Body of pancreas (tissue), 4 donors: ENCODE results near the gene KCTD19. TPM values are rescaled to one million over a fixed set of nuclear protein-coding genes. Genes with fewer than 3 reads are reported as not detected.
"Not testable (repeated sequence)": the region's sequence is repeated elsewhere in the genome, so short reads cannot be mapped to it uniquely, and the experiment has no call there.

Experiments used
- ATAC-seq: fragments of 150-250 bp; one replicate; pipeline ENCODE4 v1.9.1; 2016
- DNase-seq, 4 donors: peaks; one replicate each; pipeline ENCODE4 v3.0.0-alpha.2; 2019
- H3K27ac ChIP-seq, 4 donors: fragments of 200-600 bp; sonication (generic); 1 replicate in 3 of 4; 2 replicates in 1 of 4; pipeline versions ENCODE4 v1.5.1 to v1.6.1; 2016 to 2019; ENCODE audit warnings: mild to moderate bottlenecking in 1 of 4, mixed read lengths in 1 of 4, moderate library complexity in 1 of 4
- H3K27me3 ChIP-seq, 2 donors: fragments of 200-600 bp; sonication (generic); one replicate each; pipeline ENCODE4 v1.6.0; 2016; ENCODE audit warnings: mild to moderate bottlenecking in 1 of 2
- H3K36me3 ChIP-seq, 2 donors: fragments of 200-600 bp; sonication (generic); replicated peaks in 1 of 2; 2 replicates each; pipeline ENCODE4 v1.5.1; 2016; ENCODE audit warnings: low read depth in 2 of 2; ENCODE audit not compliant: insufficient read depth in 1 of 2
- H3K4me1 ChIP-seq: fragments of 200-600 bp; sonication (generic); one replicate; pipeline ENCODE4 v1.6.0; 2016
- H3K4me3 ChIP-seq, 2 donors: fragments of 200-600 bp; sonication (generic); 1 replicate in 1 of 2; 2 replicates in 1 of 2; pipeline ENCODE4 v1.5.1; 2016 to 2019
- H3K9me3 ChIP-seq, 3 donors: fragments of 200-600 bp; sonication (generic); 1 replicate in 2 of 3; 2 replicates in 1 of 3; pipeline ENCODE4 v1.5.1; 2016
- POLR2A ChIP-seq, 3 donors: fragments of 450-650 bp; IDR thresholded peaks; one replicate each; pipeline ENCODE4 v1.6.1; 2016; ENCODE audit warnings: antibody characterized with exemption in 3 of 3, mild to moderate bottlenecking in 2 of 3
- WGBS, 2 donors: methylation state at CpG; one replicate each; pipeline ENCODE4 v1.1.5; 2017; 5-methylcytosine and 5-hydroxymethylcytosine counted together
- intact Hi-C: fragments of 100-400 bp; cut with DNase I; formaldehyde crosslinking; loops from one replicate; pipeline ENCODE4 v1.15.1; 2023
- total RNA-seq, 2 donors: library from RNA; depleted of rRNA; stranded (reverse); fragments of >200 nt; gene quantifications; one replicate each; pipeline ENCODE4 v1.1.0, GENCODE V29; 2016
- TF ChIP-seq, protein P1 (sequence below), 7 experiments: fragments of 450-650 bp in 4 of 7; fragments of 200-600 bp in 3 of 7; sonication (generic) in 3 of 7; IDR thresholded peaks; one replicate each; pipeline ENCODE4 v1.5.1; 2016 to 2019; ENCODE audit warnings: antibody characterized with exemption in 7 of 7

KCTD19 gene
- total RNA-seq, 2 donors from 2014 or later: under 0.01 TPM; not detected in 1

DNA sequence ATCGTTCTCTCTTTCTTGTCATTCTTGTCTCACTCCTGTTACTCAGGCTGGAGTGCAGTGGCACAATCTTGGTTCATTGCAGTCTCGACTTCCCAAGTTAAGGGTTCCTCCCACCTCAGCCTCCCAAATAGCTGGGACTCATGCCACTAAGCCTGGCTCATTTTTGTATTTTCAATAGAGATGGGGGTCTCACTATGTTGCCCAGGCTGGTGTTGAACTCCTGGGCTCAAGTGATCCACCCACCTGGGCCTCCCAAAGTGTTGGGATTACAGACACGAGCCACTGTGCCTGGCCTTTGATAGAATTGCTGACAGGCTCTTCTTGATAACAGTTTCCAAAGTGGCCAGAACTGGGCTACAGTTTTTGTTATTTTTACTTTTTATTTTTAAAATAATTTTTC lies 34.5 kb upstream of the KCTD19 start:
- no peaks in the 10 kb centered on the region for H3K36me3 ChIP-seq
- intact Hi-C loops: no loop called here
- 55 to 68% methylated on average over 3 of the region's 3 CpGs for WGBS, 2 donors
- ATAC-seq (no peak), DNase-seq (no peak)
- H3K27ac ChIP-seq: no peak overlapping the region
- no peak for TF ChIP-seq POLR2A (IDR thresholded peaks at IDR 0.05)
- TF ChIP-seq, protein P1, sequence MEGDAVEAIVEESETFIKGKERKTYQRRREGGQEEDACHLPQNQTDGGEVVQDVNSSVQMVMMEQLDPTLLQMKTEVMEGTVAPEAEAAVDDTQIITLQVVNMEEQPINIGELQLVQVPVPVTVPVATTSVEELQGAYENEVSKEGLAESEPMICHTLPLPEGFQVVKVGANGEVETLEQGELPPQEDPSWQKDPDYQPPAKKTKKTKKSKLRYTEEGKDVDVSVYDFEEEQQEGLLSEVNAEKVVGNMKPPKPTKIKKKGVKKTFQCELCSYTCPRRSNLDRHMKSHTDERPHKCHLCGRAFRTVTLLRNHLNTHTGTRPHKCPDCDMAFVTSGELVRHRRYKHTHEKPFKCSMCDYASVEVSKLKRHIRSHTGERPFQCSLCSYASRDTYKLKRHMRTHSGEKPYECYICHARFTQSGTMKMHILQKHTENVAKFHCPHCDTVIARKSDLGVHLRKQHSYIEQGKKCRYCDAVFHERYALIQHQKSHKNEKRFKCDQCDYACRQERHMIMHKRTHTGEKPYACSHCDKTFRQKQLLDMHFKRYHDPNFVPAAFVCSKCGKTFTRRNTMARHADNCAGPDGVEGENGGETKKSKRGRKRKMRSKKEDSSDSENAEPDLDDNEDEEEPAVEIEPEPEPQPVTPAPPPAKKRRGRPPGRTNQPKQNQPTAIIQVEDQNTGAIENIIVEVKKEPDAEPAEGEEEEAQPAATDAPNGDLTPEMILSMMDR (IDR thresholded peaks at IDR 0.05): no peak
- H3K9me3 ChIP-seq: no peaks in the 10 kb centered on the region
- H3K27me3 ChIP-seq: no peaks in the 10 kb centered on the region
- no peak overlapping the region for H3K4me3 ChIP-seq
- H3K4me1 ChIP-seq: peaks cover 8% of the 10 kb centered on the region

DNA sequence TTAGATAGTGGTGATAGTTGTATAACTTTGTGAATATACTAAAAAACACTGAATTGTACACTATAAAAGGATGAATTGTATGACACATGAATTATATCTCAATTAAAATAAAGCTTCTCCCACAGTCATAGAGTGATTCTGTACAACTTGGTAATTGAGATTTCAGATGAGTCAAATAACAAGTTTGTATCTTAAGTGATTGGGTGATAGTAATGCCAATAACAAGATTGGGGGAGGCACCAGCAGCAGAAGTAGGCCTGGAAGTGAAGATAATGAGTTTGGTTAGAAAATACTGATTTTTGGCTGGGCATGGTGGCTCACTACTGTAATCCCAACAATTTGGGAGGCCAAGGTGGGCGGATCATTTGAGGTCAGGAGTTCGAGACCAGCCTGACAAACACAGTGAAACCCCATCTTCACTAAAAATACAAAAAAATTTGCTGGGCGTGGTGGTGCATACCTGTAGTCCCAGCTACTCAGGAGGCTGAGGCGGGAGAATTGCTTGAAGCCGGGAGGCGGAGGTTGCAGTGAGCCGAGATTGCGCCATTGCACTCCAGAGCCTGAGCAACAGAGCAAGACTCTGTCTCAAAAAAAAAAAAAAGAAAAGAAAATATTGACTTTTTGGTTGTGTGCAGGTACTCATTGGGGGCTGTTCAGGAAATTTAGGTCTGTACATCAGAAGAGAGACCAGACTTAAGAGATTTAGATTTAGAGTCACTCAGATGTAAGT lies 33.2 kb upstream of the KCTD19 start:
- intact Hi-C loops, H3K9me3 ChIP-seq, ATAC-seq, H3K36me3 ChIP-seq, DNase-seq, H3K27ac ChIP-seq, H3K4me3 ChIP-seq, H3K27me3 ChIP-seq, H3K4me1 ChIP-seq: not testable (repeated sequence)
- whole genome bisulfite sequencing, 2 donors: 90 to 95% methylated on average over 8 of the region's 8 CpGs

DNA sequence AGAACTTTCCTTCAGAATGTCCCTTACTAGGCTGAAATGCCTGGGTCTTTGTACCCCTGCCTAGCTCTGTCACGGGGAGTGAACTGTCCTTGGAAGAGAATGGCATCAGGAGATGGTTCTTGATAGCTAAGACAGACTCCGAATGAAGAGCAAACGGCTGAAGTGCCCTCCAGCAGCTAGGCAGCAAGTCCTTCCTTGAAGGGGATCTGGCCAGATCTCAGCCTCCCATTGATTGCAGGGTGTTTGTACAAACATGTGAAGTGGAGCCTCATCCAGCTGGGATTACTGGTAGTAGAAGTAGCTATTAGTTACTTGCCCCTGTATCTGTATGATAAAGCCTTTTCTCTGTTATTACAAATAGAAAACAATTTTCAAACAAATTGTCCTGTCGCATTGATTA lies 31.0 kb upstream of the KCTD19 start:
- ATAC-seq: no peak
- intact Hi-C loops: no loop called here
- no peaks in the 10 kb centered on the region for H3K27me3 ChIP-seq

DNA sequence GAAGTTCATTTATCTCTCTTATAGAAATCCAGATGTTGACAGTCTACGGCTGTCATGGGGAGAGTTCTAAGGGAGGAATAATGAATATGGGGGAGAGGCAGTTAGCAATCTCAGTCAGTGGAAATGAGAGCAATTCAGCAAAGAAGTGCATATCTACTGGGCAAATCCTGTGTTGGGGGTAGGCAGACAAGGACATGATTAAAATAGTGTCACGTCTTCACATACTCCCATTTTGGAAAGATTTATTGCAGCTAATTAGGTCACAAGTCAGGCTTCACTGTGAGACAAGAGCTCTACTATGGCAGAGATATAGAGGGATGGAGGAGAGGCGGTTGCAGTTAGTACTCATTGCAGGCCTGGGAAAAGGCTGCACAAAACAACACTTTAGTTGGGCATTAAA lies 29.9 kb upstream of the KCTD19 start:
- H3K4me1 ChIP-seq: no peaks in the 10 kb centered on the region
- intact Hi-C loops: no loop called here
- no peak overlapping the region for H3K4me3 ChIP-seq
- WGBS, 2 donors: 78 to 83% methylated on average over 3 of the region's 3 CpGs
- no peak for ATAC-seq
- no peaks in the 10 kb centered on the region for H3K9me3 ChIP-seq
- no peak for DNase-seq
- no peaks in the 10 kb centered on the region for H3K36me3 ChIP-seq
- no peak overlapping the region for H3K27ac ChIP-seq
- no peaks in the 10 kb centered on the region for H3K27me3 ChIP-seq
- TF ChIP-seq POLR2A (IDR thresholded peaks at IDR 0.05): no peak
- TF ChIP-seq, protein P1 (IDR thresholded peaks at IDR 0.05): no peak

More for the DNA sequence above, 31.0 kb upstream of the KCTD19 start:
- no peak for TF ChIP-seq POLR2A (IDR thresholded peaks at IDR 0.05)
- Histone ChIP-seq H3K36me3 (no peaks in the 10 kb centered on the region), H3K4me3 (no peak overlapping the region), H3K4me1 (no peaks in the 10 kb centered on the region), H3K9me3 (no peaks in the 10 kb centered on the region), H3K27ac (no peak overlapping the region)
- WGBS, 2 donors: 54 to 56% methylated on average over 4 of the region's 4 CpGs
- no peak for DNase-seq

DNA sequence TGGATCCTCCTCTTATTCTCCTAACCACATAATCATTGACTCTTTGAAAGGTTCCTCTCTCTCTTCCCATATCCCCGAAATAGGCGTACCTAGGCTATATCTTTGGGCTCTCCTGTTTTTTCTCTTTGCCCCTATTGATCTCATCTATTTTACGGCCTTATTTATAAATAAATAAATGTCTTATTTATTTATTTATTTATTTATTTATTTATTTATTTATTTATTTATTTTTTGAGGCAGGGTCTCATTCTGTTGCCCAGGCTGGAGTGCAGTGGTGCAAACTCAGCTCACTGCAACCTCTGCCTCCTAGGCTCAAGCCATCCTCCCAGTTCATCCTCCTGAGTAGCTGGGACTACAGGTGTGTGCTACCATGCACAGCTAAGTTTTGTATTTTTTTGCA lies 25.9 kb upstream of the KCTD19 start:
- H3K4me1 ChIP-seq, H3K9me3 ChIP-seq, H3K36me3 ChIP-seq, H3K27me3 ChIP-seq, H3K27ac ChIP-seq, DNase-seq, ATAC-seq, intact Hi-C loops, H3K4me3 ChIP-seq: not testable (repeated sequence)
- 90 to 96% methylated on average over 3 of the region's 3 CpGs for WGBS, 2 donors

DNA sequence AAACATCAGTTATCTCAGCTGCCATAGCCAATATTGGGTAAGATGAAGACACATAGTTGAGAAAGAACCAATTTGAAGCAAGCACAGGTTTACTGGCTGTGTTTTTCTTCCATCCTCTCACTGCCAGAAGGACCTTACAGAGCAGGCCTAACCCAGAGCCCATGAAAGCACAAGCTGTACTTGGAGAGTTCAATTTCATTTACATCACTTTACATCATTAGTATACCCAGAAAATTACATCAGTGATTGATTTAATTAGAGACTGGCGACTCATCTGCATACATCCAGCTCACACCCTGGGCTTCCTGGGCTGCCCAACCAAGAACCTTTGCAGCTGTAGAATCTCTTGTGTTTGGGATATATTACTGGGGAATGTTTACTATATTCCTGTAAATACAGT lies 23.8 kb upstream of the KCTD19 start:
- no peaks in the 10 kb centered on the region for H3K36me3 ChIP-seq

More for the DNA sequence above, 23.8 kb upstream of the KCTD19 start:
- ATAC-seq (no peak), DNase-seq (no peak)
- Histone ChIP-seq H3K9me3 (no peaks in the 10 kb centered on the region), H3K27me3 (no peaks in the 10 kb centered on the region), H3K27ac (no peak overlapping the region), H3K4me3 (no peak overlapping the region), H3K4me1 (no peaks in the 10 kb centered on the region)
- TF ChIP-seq, protein P1 (IDR thresholded peaks at IDR 0.05): no peak
- TF ChIP-seq POLR2A (IDR thresholded peaks at IDR 0.05): no peak
- intact Hi-C loops: no loop called here
- WGBS, 2 donors: 91 to 100% methylated on average over 1 of the region's 1 CpG
